ENCODE measurements around the gene USP13. TPM values are rescaled to one million over a fixed set of nuclear protein-coding genes. Genes with fewer than 3 reads are reported as not detected.

Gene USP13
- polyA plus RNA-seq, 3 donors: 0.31 to 1.6 (median 1.2) TPM

- H3K36me3 ChIP-seq (replicated peaks in 1 of 2; ENCODE audit: control insufficient read depth in 1 of 2, insufficient read depth in 2 of 2, low read length in 2 of 2): no peaks in the 10 kb centered on the region
- H3K9ac ChIP-seq (ENCODE audit: insufficient read depth, low read length, poor library complexity, severe bottlenecking): no peak overlapping the region
- H3K4me1 Mint-ChIP-seq: no peaks in the 10 kb centered on the region
- no peaks in the 10 kb centered on the region for H3K79me2 ChIP-seq (ENCODE audit: insufficient read depth, low read length)
- H3K9me3 ChIP-seq (replicated peaks in 1 of 2; ENCODE audit: control insufficient read depth in 1 of 2, insufficient read depth in 1 of 2, low read length in 2 of 2): no peaks in the 10 kb centered on the region
- H3K4me2 ChIP-seq (replicated peaks; ENCODE audit: extremely low read depth, low read length, poor library complexity, severe bottlenecking): no peak overlapping the region
- intact Hi-C loops (cut with micrococcal nuclease): no loop called here
- no peak overlapping the region for H2AFZ ChIP-seq (ENCODE audit: insufficient read depth, low read depth, low read length, poor library complexity, severe bottlenecking)
- H3K27me3 Mint-ChIP-seq (ENCODE audit: low read depth in 3 of 3): peaks cover 7 to 10% (median 9%) of the 10 kb centered on the region in 3 donors
- no peaks in the 10 kb centered on the region for H4K20me1 ChIP-seq (ENCODE audit: insufficient read depth, low read length)
- no peak overlapping the region for H3K4me3 ChIP-seq (replicated peaks in 1 of 3; ENCODE audit: low read depth in 2 of 3, low read length in 3 of 3)
- H3K36me3 Mint-ChIP-seq: no peaks in the 10 kb centered on the region
- H3K4me1 ChIP-seq (ENCODE audit: control insufficient read depth in 1 of 2, insufficient read depth in 2 of 2, low read length in 2 of 2): no peaks in the 10 kb centered on the region
- peaks cover 0 to 4% (median 0%) of the 10 kb centered on the region in 7 donors for H3K9me3 Mint-ChIP-seq
- peaks cover 0 to 2% of the 10 kb centered on the region in 2 donors for H3K27me3 ChIP-seq (ENCODE audit: control insufficient read depth in 2 of 2, insufficient read depth in 2 of 2, low read length in 2 of 2)
- WGBS (ENCODE audit: insufficient coverage): no CpG with 5 or more reads among the region's 3 CpGs
- no peak overlapping the region for H3K27ac ChIP-seq (ENCODE audit: low read depth in 1 of 2, low read length in 2 of 2)
- H3K27ac Mint-ChIP-seq: no peak overlapping the region
- DNase-seq: no peak
- TF ChIP-seq CTCF (IDR thresholded peaks at IDR 0.05): no peak
- no peak overlapping the region for H3K4me3 Mint-ChIP-seq
These were observed 166.5 kb downstream of the USP13 start for GRCh38 chr3:179819379-179819778.

- Histone ChIP-seq H4K20me1 (ENCODE audit: insufficient read depth, low read length) (no peaks in the 10 kb centered on the region), H3K9ac (ENCODE audit: insufficient read depth, low read length, poor library complexity, severe bottlenecking) (no peak overlapping the region), H3K27ac (ENCODE audit: low read depth in 1 of 2, low read length in 2 of 2) (no peak overlapping the region), H3K27me3 (ENCODE audit: control insufficient read depth in 2 of 2, insufficient read depth in 2 of 2, low read length in 2 of 2) (peaks cover 0 to 2% of the 10 kb centered on the region in 2 donors), H3K9me3 (replicated peaks in 1 of 2; ENCODE audit: control insufficient read depth in 1 of 2, insufficient read depth in 1 of 2, low read length in 2 of 2) (no peaks in the 10 kb centered on the region), H3K4me2 (replicated peaks; ENCODE audit: extremely low read depth, low read length, poor library complexity, severe bottlenecking) (no peak overlapping the region), H3K79me2 (ENCODE audit: insufficient read depth, low read length) (no peaks in the 10 kb centered on the region), H3K4me1 (ENCODE audit: control insufficient read depth in 1 of 2, insufficient read depth in 2 of 2, low read length in 2 of 2) (no peaks in the 10 kb centered on the region), H3K36me3 (replicated peaks in 1 of 2; ENCODE audit: control insufficient read depth in 1 of 2, insufficient read depth in 2 of 2, low read length in 2 of 2) (no peaks in the 10 kb centered on the region), H3K4me3 (replicated peaks in 1 of 3; ENCODE audit: low read depth in 2 of 3, low read length in 3 of 3) (no peak overlapping the region), H2AFZ (ENCODE audit: insufficient read depth, low read depth, low read length, poor library complexity, severe bottlenecking) (no peak overlapping the region)
- WGBS (ENCODE audit: insufficient coverage): no CpG with 5 or more reads among the region's 3 CpGs
- TF ChIP-seq CTCF (IDR thresholded peaks at IDR 0.05): no peak
- Mint-ChIP-seq H3K9me3 (peaks cover 0 to 4% (median 0%) of the 10 kb centered on the region in 7 donors), H3K27me3 (ENCODE audit: low read depth in 3 of 3) (peaks cover 8 to 15% (median 12%) of the 10 kb centered on the region in 3 donors), H3K4me1 (no peaks in the 10 kb centered on the region), H3K36me3 (no peaks in the 10 kb centered on the region), H3K27ac (no peak overlapping the region), H3K4me3 (no peak overlapping the region)
- intact Hi-C loops (cut with micrococcal nuclease): no loop called here
- no peak for DNase-seq
These were observed 169.5 kb downstream of the USP13 start for GRCh38 chr3:179822296-179822695.
